Erythroblast (primary cell): ENCODE data around the gene GPHN.

Source experiments
- GATA1 ChIP-seq: IDR thresholded peaks from 2 replicates; pipeline ENCODE4 v1.6.1; 2011; ENCODE audit warnings: low read depth, mild to moderate bottlenecking, control low read depth, low read length, moderate library complexity
- POLR2A ChIP-seq: IDR thresholded peaks from 2 replicates; pipeline ENCODE4 v1.6.1; 2011; ENCODE audit warnings: mild to moderate bottlenecking, low read length

GRCh38 chr14:66568220-66568619 lies 60.3 kb downstream of the GPHN start:
- TF ChIP-seq POLR2A (no peak), GATA1 (no peak)
